Mesodermal cell (in vitro differentiated cells): Measurements from ENCODE around the gene MBLAC1.

ENCODE experiments used
- H3K27ac ChIP-seq: 2 replicates; pipeline ENCODE4 v1.7.0; 2013; ENCODE audit warnings: mild to moderate bottlenecking, low read depth, low read length, moderate library complexity; ENCODE audit not compliant: severe bottlenecking
- H3K36me3 ChIP-seq: 2 replicates; pipeline ENCODE4 v1.7.1; 2013; ENCODE audit warnings: mild to moderate bottlenecking, low read length, moderate library complexity; ENCODE audit not compliant: control insufficient read depth, insufficient read depth
- H3K4me1 ChIP-seq: one replicate; pipeline ENCODE4 v1.7.1; 2013; ENCODE audit warnings: mild to moderate bottlenecking, low read length; ENCODE audit not compliant: insufficient read depth, control insufficient read depth, poor library complexity, severe bottlenecking
- H3K4me3 ChIP-seq: 2 replicates; pipeline ENCODE4 v1.7.0; 2013; ENCODE audit warnings: low read length, control low read depth, mild to moderate bottlenecking; ENCODE audit not compliant: insufficient read depth, poor library complexity, severe bottlenecking; ENCODE audit errors: extremely low read depth
- H3K9me3 ChIP-seq: 2 replicates; pipeline ENCODE4 v1.7.1; 2013; ENCODE audit warnings: mild to moderate bottlenecking, low read length, moderate library complexity; ENCODE audit not compliant: control insufficient read depth
- WGBS, 2 experiments: methylation state at CpG; one replicate each; pipeline ENCODE4 v1.1.5; 2013; ENCODE audit warnings: missing lambda C conversion rate in 2 of 2; ENCODE audit not compliant: insufficient coverage in 2 of 2; 5-methylcytosine and 5-hydroxymethylcytosine counted together

MBLAC1 gene

GRCh38 chr7:100098913-100099312 is 27.9 kb upstream of the MBLAC1 start:
- Histone ChIP-seq H3K36me3 (peaks cover 71% of the 10 kb centered on the region), H3K27ac (peak overlapping the region; percentile 6), H3K9me3 (no peaks in the 10 kb centered on the region), H3K4me1 (peaks cover 47% of the 10 kb centered on the region), H3K4me3 (peak overlapping the region; percentile 100)
- WGBS, 2 experiments: 92 to 99% methylated on average over 8 to 10 of the region's 10 CpGs

GRCh38 chr7:100099452-100099851 is 27.3 kb upstream of the MBLAC1 start:
- peaks cover 71% of the 10 kb centered on the region for H3K36me3 ChIP-seq
- peak overlapping the region; percentile 100 for H3K4me3 ChIP-seq
- H3K27ac ChIP-seq: peak overlapping the region; percentile 96
- no peaks in the 10 kb centered on the region for H3K9me3 ChIP-seq
- WGBS, 2 experiments: 86 to 91% methylated on average over 12 of the region's 12 CpGs
- peaks cover 41% of the 10 kb centered on the region for H3K4me1 ChIP-seq

DNA sequence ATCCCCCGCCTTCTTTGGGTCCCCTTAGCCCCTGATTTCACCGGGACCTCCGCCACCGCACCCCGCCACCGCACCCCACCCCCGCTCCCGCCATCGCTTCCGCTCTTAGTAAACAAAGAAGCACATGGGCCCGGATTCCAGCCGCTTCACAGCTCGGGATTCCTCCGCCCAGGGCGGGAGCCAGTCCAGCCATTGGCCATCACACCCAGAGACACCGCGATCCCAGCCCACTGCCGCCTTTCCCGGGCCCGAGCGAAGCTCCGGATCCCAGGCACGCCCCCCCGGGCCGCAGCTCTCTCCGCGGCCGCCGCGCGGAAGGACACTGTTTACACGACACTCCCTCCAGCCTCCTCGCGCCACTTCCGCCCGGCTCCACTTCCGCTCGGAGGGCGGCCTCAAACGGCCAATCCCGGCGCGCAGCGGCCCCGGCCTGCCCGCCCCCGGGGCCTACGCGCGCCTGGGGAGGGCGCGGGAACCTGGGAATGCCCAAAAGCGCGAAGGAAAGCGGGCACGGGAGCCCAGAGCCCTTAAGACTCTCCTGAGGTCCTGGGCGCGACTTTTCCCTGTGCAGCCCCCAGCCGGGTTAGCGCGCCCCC is 26.2 kb upstream of the MBLAC1 start:
- Histone ChIP-seq H3K9me3 (no peaks in the 10 kb centered on the region), H3K4me3 (peak overlapping the region; percentile 100), H3K27ac (peak overlapping the region; percentile 96), H3K4me1 (peaks cover 36% of the 10 kb centered on the region), H3K36me3 (peaks cover 70% of the 10 kb centered on the region)
- 0% methylated on average over 31 to 48 of the region's 61 CpGs for WGBS, 2 experiments

GRCh38 chr7:100101016-100101862 is 25.5 kb upstream of the MBLAC1 start, which contains the start of the genes AP4M1 and MCM7:
TSS of gene AP4M1 (plus strand) at chr7:100101643. CDS start at chr7:100101715, 72 bp downstream.
TSS of gene MCM7 (minus strand) at chr7:100101397. CDS start at chr7:100101294, 103 bp downstream.
- Histone ChIP-seq H3K9me3 (no peaks in the 10 kb centered on the region), H3K27ac (peak within 1 kb of the TSS; percentile 96), H3K36me3 (peaks cover 70% of the 10 kb centered on the region), H3K4me1 (peaks cover 30% of the 10 kb centered on the region), H3K4me3 (peak within 1 kb of the TSS; percentile 100)
- WGBS, 2 experiments: 0 to 1% methylated on average over 58 to 59 of the region's 80 CpGs

- Histone ChIP-seq H3K4me1 (peaks cover 29% of the 10 kb centered on the region), H3K36me3 (peaks cover 67% of the 10 kb centered on the region), H3K9me3 (no peaks in the 10 kb centered on the region), H3K4me3 (peak overlapping the region; percentile 100), H3K27ac (peak overlapping the region; percentile 96)
- 82 to 83% methylated on average over 15 to 16 of the region's 17 CpGs for WGBS, 2 experiments
Observed at GRCh38 chr7:100102950-100103840, 23.6 kb upstream of the MBLAC1 start.

DNA sequence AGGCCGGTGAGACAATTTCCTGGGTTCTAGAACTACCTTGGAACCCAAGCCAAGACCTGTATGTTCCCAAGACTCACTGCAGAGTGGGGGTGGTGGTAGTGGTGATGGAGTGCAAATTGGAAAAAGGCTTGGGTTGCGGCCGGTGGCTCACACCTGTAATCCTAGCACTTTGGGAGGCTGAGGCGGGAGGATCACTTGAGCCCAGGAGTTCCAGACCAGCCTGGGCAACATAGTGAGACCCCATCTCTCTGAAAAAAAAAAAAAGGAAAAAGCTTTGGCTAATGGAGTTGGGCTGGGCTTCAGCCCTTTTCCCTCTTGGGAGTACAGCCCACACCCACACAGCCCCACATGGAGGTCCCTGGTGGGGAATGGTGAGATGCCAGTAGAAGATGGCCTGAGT is 21.2 kb upstream of the MBLAC1 start:
- no peaks in the 10 kb centered on the region for H3K9me3 ChIP-seq

GRCh38 chr7:100106633-100107032 is 20.1 kb upstream of the MBLAC1 start:
- no peaks in the 10 kb centered on the region for H3K9me3 ChIP-seq
- no peak overlapping the region for H3K27ac ChIP-seq
- no peak overlapping the region for H3K4me3 ChIP-seq
- peaks cover 16% of the 10 kb centered on the region for H3K4me1 ChIP-seq
- H3K36me3 ChIP-seq: peaks cover 78% of the 10 kb centered on the region
- WGBS, 2 experiments: 92 to 97% methylated on average over 16 of the region's 17 CpGs

More for the DNA sequence above, 21.2 kb upstream of the MBLAC1 start:
- 98 to 100% methylated on average over 3 to 4 of the region's 4 CpGs for WGBS, 2 experiments
- Histone ChIP-seq H3K36me3 (peaks cover 67% of the 10 kb centered on the region), H3K4me1 (peaks cover 16% of the 10 kb centered on the region), H3K4me3 (no peak overlapping the region), H3K27ac (no peak overlapping the region)

DNA sequence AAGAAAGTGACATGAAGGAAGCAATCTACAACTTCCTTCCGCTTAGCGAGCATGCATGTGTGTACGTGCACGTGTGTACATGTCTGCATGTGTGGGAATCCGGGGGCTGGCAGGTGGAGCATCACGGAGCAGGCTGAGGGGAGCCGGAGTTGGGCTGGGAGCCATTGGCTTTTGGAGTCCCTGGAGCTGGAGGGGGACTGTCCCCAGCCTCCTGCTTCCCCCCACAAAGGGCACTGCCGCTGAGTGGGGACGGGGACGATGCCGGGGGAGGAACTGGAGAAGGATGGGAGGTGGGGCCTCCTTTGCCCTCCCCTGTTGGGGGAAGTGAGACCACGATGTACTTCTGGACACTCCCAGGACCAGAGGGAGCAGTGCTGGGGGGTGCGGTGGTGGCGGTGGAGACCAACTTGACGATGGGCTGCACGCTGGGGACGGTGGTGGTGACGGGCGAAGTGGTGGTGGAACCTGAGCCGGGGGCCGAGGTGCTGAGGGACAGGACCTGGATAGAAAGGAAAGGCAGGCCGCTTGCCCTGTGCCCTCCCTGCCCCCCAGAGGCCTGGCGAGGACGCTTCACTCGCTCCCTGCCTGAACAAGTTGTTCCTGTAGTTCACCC is 19.5 kb upstream of the MBLAC1 start:
- Histone ChIP-seq H3K36me3 (peaks cover 84% of the 10 kb centered on the region), H3K4me3 (no peak overlapping the region), H3K9me3 (no peaks in the 10 kb centered on the region), H3K4me1 (peaks cover 16% of the 10 kb centered on the region), H3K27ac (no peak overlapping the region)
- 93 to 96% methylated on average over 19 to 21 of the region's 25 CpGs for WGBS, 2 experiments

DNA sequence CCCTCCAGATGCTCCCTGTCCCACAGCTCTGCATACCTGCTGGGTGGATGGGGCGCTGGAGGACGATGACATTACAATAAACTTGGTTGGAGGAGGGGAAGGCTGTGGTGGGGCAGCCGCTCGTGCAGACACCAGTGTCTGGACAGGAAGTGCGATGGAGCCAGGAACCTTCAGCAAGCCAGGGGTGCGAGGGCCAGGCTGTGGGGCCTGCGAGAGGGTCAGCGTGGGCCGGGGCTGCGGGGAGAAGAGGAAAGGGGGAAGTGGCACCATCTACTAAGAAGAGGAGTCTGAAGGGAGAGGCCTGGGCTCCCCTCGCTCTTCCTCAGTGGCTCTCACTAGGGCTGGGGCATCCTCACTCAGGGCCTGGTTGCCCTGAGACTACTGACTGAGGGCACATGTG is 18.9 kb upstream of the MBLAC1 start:
- Histone ChIP-seq H3K4me3 (no peak overlapping the region), H3K4me1 (peaks cover 13% of the 10 kb centered on the region), H3K9me3 (no peaks in the 10 kb centered on the region), H3K27ac (no peak overlapping the region), H3K36me3 (peaks cover 87% of the 10 kb centered on the region)
- 92 to 93% methylated on average over 10 to 11 of the region's 11 CpGs for WGBS, 2 experiments
